GM18909 (cell line): ENCODE data around the gene PYDC1.
"Not testable (repeated sequence)": the region's sequence is repeated elsewhere in the genome, so short reads cannot be mapped to it uniquely, and the experiment has no call there.

Experiments used
- ATAC-seq: cut with Tn5 transposase; IDR thresholded peaks from one replicate; pipeline ENCODE4 v1.9.1; 2021; ENCODE audit warnings: mild to moderate bottlenecking; ENCODE audit not compliant: unreplicated experiment, poor library complexity

The PYDC1 gene

GRCh38 chr16:31199430-31200041, 17.4 kb downstream of the PYDC1 start:
- ATAC-seq: no peak

- ATAC-seq: no peak
Measured at GRCh38 chr16:31198207-31198882, 18.6 kb downstream of the PYDC1 start.

GRCh38 chr16:31196324-31197088, 20.4 kb downstream of the PYDC1 start:
- ATAC-seq: no peak

GRCh38 chr16:31195861-31196260, 21.1 kb downstream of the PYDC1 start:
- ATAC-seq: not testable (repeated sequence)

- no peak for ATAC-seq
Measured at GRCh38 chr16:31194898-31195297, 22.0 kb downstream of the PYDC1 start.

GRCh38 chr16:31193874-31194273, 23.1 kb downstream of the PYDC1 start:
- ATAC-seq: no peak

GRCh38 chr16:31192856-31193642, 23.9 kb downstream of the PYDC1 start:
- ATAC-seq: no peak

- no peak for ATAC-seq
Measured at GRCh38 chr16:31191697-31192428, 25.1 kb downstream of the PYDC1 start.

GRCh38 chr16:31190818-31191444, 26.0 kb downstream of the PYDC1 start:
- ATAC-seq: no peak

- ATAC-seq: no peak
Measured at GRCh38 chr16:31190061-31190460, 26.9 kb downstream of the PYDC1 start.

- ATAC-seq: no peak
Measured at GRCh38 chr16:31189412-31189778, 27.5 kb downstream of the PYDC1 start.

GRCh38 chr16:31188450-31189411, 28.2 kb downstream of the PYDC1 start:
- ATAC-seq: no peak

GRCh38 chr16:31187808-31188189, 29.1 kb downstream of the PYDC1 start:
- no peak for ATAC-seq

GRCh38 chr16:31186930-31187807, 29.8 kb downstream of the PYDC1 start:
- no peak for ATAC-seq

GRCh38 chr16:31186176-31186575, 30.8 kb downstream of the PYDC1 start:
- no peak for ATAC-seq

- no peak for ATAC-seq
Measured at GRCh38 chr16:31185339-31185738, 31.6 kb downstream of the PYDC1 start.

GRCh38 chr16:31184888-31185287, 32.0 kb downstream of the PYDC1 start:
- ATAC-seq: no peak
